BLaER1 treated with 17β-estradiol and CSF1 and Interleukin-3, amounts not matched to agents 10 nM and 100 nM (cell line): Measurements from ENCODE around the gene PRPF38A.
A peak's percentile ranks its signal among the peaks of the same experiment; 100 is the strongest.

ENCODE experiments used
- H3K27ac ChIP-seq, 11 experiments: shearing (Covaris generic); formaldehyde crosslinking; 2 replicates each; pipeline ENCODE4 v1.8.1; 2022
- H3K27me3 ChIP-seq, 11 experiments: shearing (Covaris generic); formaldehyde crosslinking; 2 replicates each; pipeline ENCODE4 v1.8.1; 2022
- H3K36me3 ChIP-seq, 11 experiments: shearing (Covaris generic); formaldehyde crosslinking; 2 replicates each; pipeline ENCODE4 v1.8.1; 2022
- H3K4me1 ChIP-seq, 10 experiments: shearing (Covaris generic); formaldehyde crosslinking; 2 replicates each; pipeline ENCODE4 v1.8.1; 2022
- H3K4me2 ChIP-seq, 11 experiments: shearing (Covaris generic); formaldehyde crosslinking; 2 replicates each; pipeline ENCODE4 v1.8.1; 2022
- H3K4me3 ChIP-seq, 10 experiments: shearing (Covaris generic); formaldehyde crosslinking; 2 replicates each; pipeline ENCODE4 v1.8.1; 2022
- H3K9ac ChIP-seq, 11 experiments: shearing (Covaris generic); formaldehyde crosslinking; 2 replicates each; pipeline ENCODE4 v1.8.1; 2022
- H3K9me3 ChIP-seq, 11 experiments: shearing (Covaris generic); formaldehyde crosslinking; replicated peaks in 1 of 11; 2 replicates each; pipeline ENCODE4 v1.8.1; 2022
- H4K20me1 ChIP-seq, 11 experiments: shearing (Covaris generic); formaldehyde crosslinking; 2 replicates each; pipeline ENCODE4 v1.8.1; 2022
- Cebpa-rat ChIP-seq, 11 experiments: shearing (Covaris generic); IDR thresholded peaks; 2 replicates each; pipeline ENCODE4 v1.8.1; 2022

PRPF38A gene

GRCh38 chr1:52404116-52404974 lies at the start of gene PRPF38A, which contains the start of gene ORC1:
TSS of gene PRPF38A (plus strand) at chr1:52404602. CDS start at chr1:52404750, 148 bp downstream.
TSS of gene ORC1 (minus strand) at chr1:52404423. CDS start at chr1:52402223, 2,200 bp downstream.
- Histone ChIP-seq H3K4me3 (peak within 1 kb of the TSS; percentile 77 to 98 (median 83)), H3K9me3 (no peaks in the 10 kb centered on the region), H4K20me1 (peaks cover 0 to 41% (median 0%) of the 10 kb centered on the region in 11 experiments; a peak in 8 of 22 replicates), H3K36me3 (peaks cover 23 to 72% (median 64%) of the 10 kb centered on the region in 11 experiments), H3K27me3 (no peaks in the 10 kb centered on the region), H3K27ac (peak within 1 kb of the TSS; percentile 87 to 98 (median 94)), H3K4me1 (peaks cover 29 to 36% (median 34%) of the 10 kb centered on the region in 10 experiments), H3K9ac (peak within 1 kb of the TSS; percentile 88 to 98 (median 93)), H3K4me2 (peak within 1 kb of the TSS; percentile 75 to 92 (median 89))
- peak; percentile 70 to 95 (median 86); a peak in 21 of 22 replicates for TF ChIP-seq Cebpa-rat (IDR thresholded peaks at IDR 0.05)

- no peak for TF ChIP-seq Cebpa-rat (IDR thresholded peaks at IDR 0.05)
- peaks cover 0 to 91% (median 35%) of the 10 kb centered on the region in 11 experiments; a peak in 14 of 22 replicates for H4K20me1 ChIP-seq
- H3K27me3 ChIP-seq: no peaks in the 10 kb centered on the region
- H3K27ac ChIP-seq: no peak overlapping the region
- H3K9me3 ChIP-seq: no peaks in the 10 kb centered on the region
- H3K4me3 ChIP-seq: no peak overlapping the region
- no peak overlapping the region for H3K9ac ChIP-seq
- H3K36me3 ChIP-seq: peaks cover 97 to 100% (median 100%) of the 10 kb centered on the region in 11 experiments
- no peaks in the 10 kb centered on the region for H3K4me1 ChIP-seq
- no peak overlapping the region for H3K4me2 ChIP-seq
Measured at GRCh38 chr1:52355436-52355835, 49.0 kb upstream of the PRPF38A start.

GRCh38 chr1:52355847-52356505 lies 48.4 kb upstream of the PRPF38A start:
- Histone ChIP-seq H4K20me1 (peaks cover 0 to 92% (median 39%) of the 10 kb centered on the region in 11 experiments; a peak in 15 of 22 replicates), H3K9me3 (no peaks in the 10 kb centered on the region), H3K27ac (no peak overlapping the region), H3K36me3 (peaks cover 97 to 100% (median 100%) of the 10 kb centered on the region in 11 experiments), H3K4me1 (no peaks in the 10 kb centered on the region), H3K4me3 (no peak overlapping the region), H3K27me3 (no peaks in the 10 kb centered on the region), H3K9ac (no peak overlapping the region), H3K4me2 (no peak overlapping the region)
- no peak for TF ChIP-seq Cebpa-rat (IDR thresholded peaks at IDR 0.05)

- Histone ChIP-seq H3K9me3 (no peaks in the 10 kb centered on the region), H3K27ac (no peak overlapping the region), H3K4me1 (no peaks in the 10 kb centered on the region), H4K20me1 (peaks cover 0 to 97% (median 48%) of the 10 kb centered on the region in 11 experiments; a peak in 16 of 22 replicates), H3K27me3 (no peaks in the 10 kb centered on the region), H3K4me2 (no peak overlapping the region), H3K9ac (no peak overlapping the region), H3K36me3 (peaks cover 99 to 100% (median 100%) of the 10 kb centered on the region in 11 experiments), H3K4me3 (no peak overlapping the region)
- TF ChIP-seq Cebpa-rat (IDR thresholded peaks at IDR 0.05): no peak
Measured at GRCh38 chr1:52356818-52357355, 47.5 kb upstream of the PRPF38A start.

GRCh38 chr1:52357397-52357796 lies 47.0 kb upstream of the PRPF38A start:
- H3K9ac ChIP-seq: no peak overlapping the region

GRCh38 chr1:52358851-52359497 lies 45.4 kb upstream of the PRPF38A start:
- no peak for TF ChIP-seq Cebpa-rat (IDR thresholded peaks at IDR 0.05)
- Histone ChIP-seq H3K9me3 (no peaks in the 10 kb centered on the region), H3K9ac (no peak overlapping the region), H3K27me3 (no peaks in the 10 kb centered on the region), H4K20me1 (peaks cover 0 to 90% (median 55%) of the 10 kb centered on the region in 11 experiments; a peak in 17 of 22 replicates), H3K4me2 (no peak overlapping the region), H3K36me3 (peaks cover 96 to 100% (median 98%) of the 10 kb centered on the region in 11 experiments), H3K4me3 (no peak overlapping the region), H3K27ac (no peak overlapping the region), H3K4me1 (peaks cover 0 to 7% (median under 1%) of the 10 kb centered on the region in 10 experiments; a peak in 8 of 20 replicates)

More at GRCh38 chr1:52357397-52357796, 47.0 kb upstream of the PRPF38A start:
- H3K9me3 ChIP-seq: no peaks in the 10 kb centered on the region
- H3K27me3 ChIP-seq: no peaks in the 10 kb centered on the region
- H3K4me1 ChIP-seq: peaks cover 0 to 2% (median 0%) of the 10 kb centered on the region in 10 experiments; a peak in 1 of 20 replicates
- no peak overlapping the region for H3K4me2 ChIP-seq
- H3K27ac ChIP-seq: no peak overlapping the region
- no peak for TF ChIP-seq Cebpa-rat (IDR thresholded peaks at IDR 0.05)
- H3K36me3 ChIP-seq: peaks cover 100% of the 10 kb centered on the region in 11 experiments
- peaks cover 0 to 100% (median 53%) of the 10 kb centered on the region in 11 experiments; a peak in 17 of 22 replicates for H4K20me1 ChIP-seq
- H3K4me3 ChIP-seq: no peak overlapping the region

- no peak for TF ChIP-seq Cebpa-rat (IDR thresholded peaks at IDR 0.05)
- Histone ChIP-seq H3K27ac (no peak overlapping the region), H3K36me3 (peaks cover 89 to 96% (median 93%) of the 10 kb centered on the region in 11 experiments)
Measured at GRCh38 chr1:52359676-52360594, 44.5 kb upstream of the PRPF38A start.

More at GRCh38 chr1:52359676-52360594, 44.5 kb upstream of the PRPF38A start:
- no peak overlapping the region for H3K4me3 ChIP-seq
- H3K9ac ChIP-seq: no peak overlapping the region
- no peaks in the 10 kb centered on the region for H3K9me3 ChIP-seq
- H3K4me2 ChIP-seq: no peak overlapping the region
- peaks cover 8 to 17% (median 10%) of the 10 kb centered on the region in 10 experiments for H3K4me1 ChIP-seq
- no peaks in the 10 kb centered on the region for H3K27me3 ChIP-seq
- peaks cover 0 to 88% (median 52%) of the 10 kb centered on the region in 11 experiments; a peak in 17 of 22 replicates for H4K20me1 ChIP-seq
